ENCODE data around the gene VPS4B. TPM values are rescaled to one million over a fixed set of nuclear protein-coding genes. Genes with fewer than 3 reads are reported as not detected.

The VPS4B gene
- total and polyA plus RNA-seq, 2 of the 8 experiments (the other 6 are each of a cell fraction or from before 2014, with no cell fraction given), result 7.2 to 45.3 TPM

DNA sequence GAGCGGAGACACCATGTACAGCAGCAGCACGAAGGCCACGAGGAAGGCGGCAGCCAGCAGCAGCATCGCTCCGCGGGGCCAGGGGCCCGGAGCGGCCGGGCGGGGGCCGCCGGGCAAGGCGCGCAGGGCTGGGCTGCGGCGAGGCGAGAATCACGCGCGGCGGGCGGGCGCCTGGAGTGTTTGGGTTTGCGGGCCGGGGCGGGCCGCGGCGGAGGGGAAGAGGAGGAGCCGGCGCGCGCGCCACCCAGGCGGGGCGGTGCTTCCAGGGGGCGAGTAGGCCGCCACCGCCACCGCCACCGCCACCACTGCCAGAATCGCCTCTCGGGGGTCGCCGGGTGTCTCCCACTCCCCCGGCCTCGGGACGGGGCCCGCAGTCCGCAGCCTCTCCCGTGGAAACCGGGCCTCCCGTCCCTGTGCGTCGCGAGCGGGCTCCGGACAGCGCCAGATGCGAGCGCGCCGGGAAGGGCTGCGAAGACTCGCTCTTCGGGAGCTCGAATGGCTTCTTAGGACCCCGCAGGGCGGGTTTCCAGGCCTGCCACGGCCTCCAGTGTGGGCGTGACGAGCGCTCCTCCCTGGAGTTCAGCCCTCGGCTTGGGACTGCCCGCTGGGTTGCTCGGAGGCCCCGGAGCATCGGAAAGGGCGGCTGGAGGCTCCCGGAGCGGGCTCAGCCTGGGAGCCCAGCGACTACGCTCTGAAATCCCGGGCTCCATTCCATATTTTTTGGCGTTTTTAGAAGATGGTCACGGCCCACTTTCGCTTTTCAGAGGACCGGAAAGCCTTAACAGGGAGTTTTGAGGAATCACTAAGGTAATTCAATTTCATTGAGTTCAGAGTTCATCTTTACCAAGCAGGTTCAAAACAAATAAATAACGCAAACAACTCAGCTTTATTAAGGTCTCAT lies 55.0 kb downstream of the VPS4B start, which contains the start of gene KDSR (continued):
- TF ChIP-seq, protein P1, sequence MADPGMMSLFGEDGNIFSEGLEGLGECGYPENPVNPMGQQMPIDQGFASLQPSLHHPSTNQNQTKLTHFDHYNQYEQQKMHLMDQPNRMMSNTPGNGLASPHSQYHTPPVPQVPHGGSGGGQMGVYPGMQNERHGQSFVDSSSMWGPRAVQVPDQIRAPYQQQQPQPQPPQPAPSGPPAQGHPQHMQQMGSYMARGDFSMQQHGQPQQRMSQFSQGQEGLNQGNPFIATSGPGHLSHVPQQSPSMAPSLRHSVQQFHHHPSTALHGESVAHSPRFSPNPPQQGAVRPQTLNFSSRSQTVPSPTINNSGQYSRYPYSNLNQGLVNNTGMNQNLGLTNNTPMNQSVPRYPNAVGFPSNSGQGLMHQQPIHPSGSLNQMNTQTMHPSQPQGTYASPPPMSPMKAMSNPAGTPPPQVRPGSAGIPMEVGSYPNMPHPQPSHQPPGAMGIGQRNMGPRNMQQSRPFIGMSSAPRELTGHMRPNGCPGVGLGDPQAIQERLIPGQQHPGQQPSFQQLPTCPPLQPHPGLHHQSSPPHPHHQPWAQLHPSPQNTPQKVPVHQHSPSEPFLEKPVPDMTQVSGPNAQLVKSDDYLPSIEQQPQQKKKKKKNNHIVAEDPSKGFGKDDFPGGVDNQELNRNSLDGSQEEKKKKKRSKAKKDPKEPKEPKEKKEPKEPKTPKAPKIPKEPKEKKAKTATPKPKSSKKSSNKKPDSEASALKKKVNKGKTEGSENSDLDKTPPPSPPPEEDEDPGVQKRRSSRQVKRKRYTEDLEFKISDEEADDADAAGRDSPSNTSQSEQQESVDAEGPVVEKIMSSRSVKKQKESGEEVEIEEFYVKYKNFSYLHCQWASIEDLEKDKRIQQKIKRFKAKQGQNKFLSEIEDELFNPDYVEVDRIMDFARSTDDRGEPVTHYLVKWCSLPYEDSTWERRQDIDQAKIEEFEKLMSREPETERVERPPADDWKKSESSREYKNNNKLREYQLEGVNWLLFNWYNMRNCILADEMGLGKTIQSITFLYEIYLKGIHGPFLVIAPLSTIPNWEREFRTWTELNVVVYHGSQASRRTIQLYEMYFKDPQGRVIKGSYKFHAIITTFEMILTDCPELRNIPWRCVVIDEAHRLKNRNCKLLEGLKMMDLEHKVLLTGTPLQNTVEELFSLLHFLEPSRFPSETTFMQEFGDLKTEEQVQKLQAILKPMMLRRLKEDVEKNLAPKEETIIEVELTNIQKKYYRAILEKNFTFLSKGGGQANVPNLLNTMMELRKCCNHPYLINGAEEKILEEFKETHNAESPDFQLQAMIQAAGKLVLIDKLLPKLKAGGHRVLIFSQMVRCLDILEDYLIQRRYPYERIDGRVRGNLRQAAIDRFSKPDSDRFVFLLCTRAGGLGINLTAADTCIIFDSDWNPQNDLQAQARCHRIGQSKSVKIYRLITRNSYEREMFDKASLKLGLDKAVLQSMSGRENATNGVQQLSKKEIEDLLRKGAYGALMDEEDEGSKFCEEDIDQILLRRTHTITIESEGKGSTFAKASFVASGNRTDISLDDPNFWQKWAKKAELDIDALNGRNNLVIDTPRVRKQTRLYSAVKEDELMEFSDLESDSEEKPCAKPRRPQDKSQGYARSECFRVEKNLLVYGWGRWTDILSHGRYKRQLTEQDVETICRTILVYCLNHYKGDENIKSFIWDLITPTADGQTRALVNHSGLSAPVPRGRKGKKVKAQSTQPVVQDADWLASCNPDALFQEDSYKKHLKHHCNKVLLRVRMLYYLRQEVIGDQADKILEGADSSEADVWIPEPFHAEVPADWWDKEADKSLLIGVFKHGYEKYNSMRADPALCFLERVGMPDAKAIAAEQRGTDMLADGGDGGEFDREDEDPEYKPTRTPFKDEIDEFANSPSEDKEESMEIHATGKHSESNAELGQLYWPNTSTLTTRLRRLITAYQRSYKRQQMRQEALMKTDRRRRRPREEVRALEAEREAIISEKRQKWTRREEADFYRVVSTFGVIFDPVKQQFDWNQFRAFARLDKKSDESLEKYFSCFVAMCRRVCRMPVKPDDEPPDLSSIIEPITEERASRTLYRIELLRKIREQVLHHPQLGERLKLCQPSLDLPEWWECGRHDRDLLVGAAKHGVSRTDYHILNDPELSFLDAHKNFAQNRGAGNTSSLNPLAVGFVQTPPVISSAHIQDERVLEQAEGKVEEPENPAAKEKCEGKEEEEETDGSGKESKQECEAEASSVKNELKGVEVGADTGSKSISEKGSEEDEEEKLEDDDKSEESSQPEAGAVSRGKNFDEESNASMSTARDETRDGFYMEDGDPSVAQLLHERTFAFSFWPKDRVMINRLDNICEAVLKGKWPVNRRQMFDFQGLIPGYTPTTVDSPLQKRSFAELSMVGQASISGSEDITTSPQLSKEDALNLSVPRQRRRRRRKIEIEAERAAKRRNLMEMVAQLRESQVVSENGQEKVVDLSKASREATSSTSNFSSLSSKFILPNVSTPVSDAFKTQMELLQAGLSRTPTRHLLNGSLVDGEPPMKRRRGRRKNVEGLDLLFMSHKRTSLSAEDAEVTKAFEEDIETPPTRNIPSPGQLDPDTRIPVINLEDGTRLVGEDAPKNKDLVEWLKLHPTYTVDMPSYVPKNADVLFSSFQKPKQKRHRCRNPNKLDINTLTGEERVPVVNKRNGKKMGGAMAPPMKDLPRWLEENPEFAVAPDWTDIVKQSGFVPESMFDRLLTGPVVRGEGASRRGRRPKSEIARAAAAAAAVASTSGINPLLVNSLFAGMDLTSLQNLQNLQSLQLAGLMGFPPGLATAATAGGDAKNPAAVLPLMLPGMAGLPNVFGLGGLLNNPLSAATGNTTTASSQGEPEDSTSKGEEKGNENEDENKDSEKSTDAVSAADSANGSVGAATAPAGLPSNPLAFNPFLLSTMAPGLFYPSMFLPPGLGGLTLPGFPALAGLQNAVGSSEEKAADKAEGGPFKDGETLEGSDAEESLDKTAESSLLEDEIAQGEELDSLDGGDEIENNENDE (IDR thresholded peaks at IDR 0.05; ENCODE audit: insufficient replicate concordance, low read length), result peak; percentile 46
- TF ChIP-seq HDAC2 (IDR thresholded peaks at IDR 0.05; ENCODE audit: borderline replicate concordance in 1 of 2, low read depth in 2 of 2, low read length in 2 of 2) (peak in 1 of 2 experiments; percentile 67; a peak in 1 of 4 replicates), CREB1 (IDR thresholded peaks at IDR 0.05) (peak; percentile 78), EZH2 (IDR thresholded peaks at IDR 0.05; ENCODE audit: low read depth, low read length, severe bottlenecking) (no peak), MAFK (IDR thresholded peaks at IDR 0.05; ENCODE audit: low read depth, low read length) (no peak)
- TF ChIP-seq, protein P2, sequence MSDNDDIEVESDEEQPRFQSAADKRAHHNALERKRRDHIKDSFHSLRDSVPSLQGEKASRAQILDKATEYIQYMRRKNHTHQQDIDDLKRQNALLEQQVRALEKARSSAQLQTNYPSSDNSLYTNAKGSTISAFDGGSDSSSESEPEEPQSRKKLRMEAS (IDR thresholded peaks at IDR 0.05), result peak; percentile 47; the same call in 1 of the 2 replicates
- TF ChIP-seq, protein P3, sequence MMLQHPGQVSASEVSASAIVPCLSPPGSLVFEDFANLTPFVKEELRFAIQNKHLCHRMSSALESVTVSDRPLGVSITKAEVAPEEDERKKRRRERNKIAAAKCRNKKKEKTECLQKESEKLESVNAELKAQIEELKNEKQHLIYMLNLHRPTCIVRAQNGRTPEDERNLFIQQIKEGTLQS (IDR thresholded peaks at IDR 0.05; ENCODE audit: insufficient read depth, low read depth, low read length), result no peak

Data from H1 (cell line).